AG04450 (cell line): Measurements from ENCODE around the gene CCL4. TPM values are rescaled to one million over a fixed set of nuclear protein-coding genes. Genes with fewer than 3 reads are reported as not detected.
"Not testable (repeated sequence)": the region's sequence is repeated elsewhere in the genome, so short reads cannot be mapped to it uniquely, and the experiment has no call there.

Experiments
- CTCF ChIA-PET: fragments of 300-600, 350-600 bp; formaldehyde crosslinking; extraction: SDS; loops from one replicate; lab custom pipeline; 2022; ENCODE audit warnings: antibody characterized with exemption, inconsistent platforms; lab: Charles Lee
- POLR2A ChIA-PET: fragments of 350-600 bp; formaldehyde crosslinking; extraction: SDS; loops from one replicate; lab custom pipeline; 2021; ENCODE audit warnings: antibody characterized with exemption, inconsistent platforms; lab: Yijun Ruan, JAX
- DNase-seq: peaks from one replicate; pipeline ENCODE4 v3.0.0-alpha.2; 2011; ENCODE audit warnings: low read depth, low spot score
- H3K27ac ChIP-seq: one replicate; pipeline ENCODE4 v1.5.1; 2012; ENCODE audit warnings: low read depth, low read length, control low read depth
- H3K27me3 ChIP-seq: one replicate; pipeline ENCODE4 v1.6.0; 2012; ENCODE audit warnings: low read length; ENCODE audit not compliant: control insufficient read depth, insufficient read depth
- H3K4me3 ChIP-seq: 2 replicates; pipeline ENCODE4 v1.5.1; 2011; ENCODE audit warnings: mild to moderate bottlenecking, low read depth, low read length, control low read depth
- H3K9me3 ChIP-seq: 2 replicates; pipeline ENCODE4 v1.5.1; 2012; ENCODE audit warnings: low read length; ENCODE audit not compliant: control insufficient read depth, insufficient read depth
- polyA plus RNA-seq: library from polyadenylated mRNA; depleted of rRNA; stranded (reverse); fragments of >200 nt; gene quantifications from 2 replicates; pipeline ENCODE4 v1.2.3, GENCODE V29; 2011
- TF ChIP-seq, protein P1 (sequence below): IDR thresholded peaks from 2 replicates; pipeline ENCODE4 v1.5.1; 2011; ENCODE audit warnings: low read depth, low read length, control low read depth, inconsistent platforms

CCL4 gene
- polyA plus RNA-seq, 1 experiment: not detected

GRCh38 chr17:36095992-36096391 is 7.6 kb upstream of the CCL4 start:
- Histone ChIP-seq H3K9me3 (no peaks in the 10 kb centered on the region), H3K27ac (no peak overlapping the region), H3K27me3 (no peaks in the 10 kb centered on the region), H3K4me3 (no peak overlapping the region)
- TF ChIP-seq, protein P1, sequence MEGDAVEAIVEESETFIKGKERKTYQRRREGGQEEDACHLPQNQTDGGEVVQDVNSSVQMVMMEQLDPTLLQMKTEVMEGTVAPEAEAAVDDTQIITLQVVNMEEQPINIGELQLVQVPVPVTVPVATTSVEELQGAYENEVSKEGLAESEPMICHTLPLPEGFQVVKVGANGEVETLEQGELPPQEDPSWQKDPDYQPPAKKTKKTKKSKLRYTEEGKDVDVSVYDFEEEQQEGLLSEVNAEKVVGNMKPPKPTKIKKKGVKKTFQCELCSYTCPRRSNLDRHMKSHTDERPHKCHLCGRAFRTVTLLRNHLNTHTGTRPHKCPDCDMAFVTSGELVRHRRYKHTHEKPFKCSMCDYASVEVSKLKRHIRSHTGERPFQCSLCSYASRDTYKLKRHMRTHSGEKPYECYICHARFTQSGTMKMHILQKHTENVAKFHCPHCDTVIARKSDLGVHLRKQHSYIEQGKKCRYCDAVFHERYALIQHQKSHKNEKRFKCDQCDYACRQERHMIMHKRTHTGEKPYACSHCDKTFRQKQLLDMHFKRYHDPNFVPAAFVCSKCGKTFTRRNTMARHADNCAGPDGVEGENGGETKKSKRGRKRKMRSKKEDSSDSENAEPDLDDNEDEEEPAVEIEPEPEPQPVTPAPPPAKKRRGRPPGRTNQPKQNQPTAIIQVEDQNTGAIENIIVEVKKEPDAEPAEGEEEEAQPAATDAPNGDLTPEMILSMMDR: no peak
- CTCF ChIA-PET: no interaction called here
- POLR2A ChIA-PET: no interaction called here
- DNase-seq: no peak

- POLR2A ChIA-PET, H3K27ac ChIP-seq, H3K27me3 ChIP-seq, H3K9me3 ChIP-seq, DNase-seq, CTCF ChIA-PET, H3K4me3 ChIP-seq: not testable (repeated sequence)
Observed at GRCh38 chr17:36099004-36099403, 4.6 kb upstream of the CCL4 start.

DNA sequence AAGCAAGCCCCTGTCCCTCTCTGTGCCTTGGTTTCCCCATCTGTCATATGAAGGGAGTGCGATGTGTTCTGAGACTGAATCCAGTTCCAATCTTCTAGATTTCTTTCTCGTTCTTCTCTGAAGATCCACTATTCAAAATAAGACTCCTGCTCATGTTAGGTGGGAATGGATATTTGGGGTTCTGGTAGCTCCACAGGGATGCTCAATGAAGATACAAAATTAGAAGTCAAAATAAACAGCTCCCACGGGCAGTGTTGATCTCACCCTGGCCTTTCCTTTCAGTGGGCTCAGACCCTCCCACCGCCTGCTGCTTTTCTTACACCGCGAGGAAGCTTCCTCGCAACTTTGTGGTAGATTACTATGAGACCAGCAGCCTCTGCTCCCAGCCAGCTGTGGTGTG is 619 bp downstream of the CCL4 start:
- H3K4me3 ChIP-seq, H3K27ac ChIP-seq, H3K27me3 ChIP-seq, DNase-seq, POLR2A ChIA-PET, CTCF ChIA-PET, H3K9me3 ChIP-seq: not testable (repeated sequence)

- no peaks in the 10 kb centered on the region for H3K9me3 ChIP-seq
- CTCF ChIA-PET: no interaction called here
- H3K27me3 ChIP-seq: no peaks in the 10 kb centered on the region
- no peak for DNase-seq
- POLR2A ChIA-PET: no interaction called here
- no peak overlapping the region for H3K4me3 ChIP-seq
- TF ChIP-seq, protein P1: no peak
- H3K27ac ChIP-seq: no peak overlapping the region
Observed at GRCh38 chr17:36104701-36105181, 1.1 kb downstream of the CCL4 start.

DNA sequence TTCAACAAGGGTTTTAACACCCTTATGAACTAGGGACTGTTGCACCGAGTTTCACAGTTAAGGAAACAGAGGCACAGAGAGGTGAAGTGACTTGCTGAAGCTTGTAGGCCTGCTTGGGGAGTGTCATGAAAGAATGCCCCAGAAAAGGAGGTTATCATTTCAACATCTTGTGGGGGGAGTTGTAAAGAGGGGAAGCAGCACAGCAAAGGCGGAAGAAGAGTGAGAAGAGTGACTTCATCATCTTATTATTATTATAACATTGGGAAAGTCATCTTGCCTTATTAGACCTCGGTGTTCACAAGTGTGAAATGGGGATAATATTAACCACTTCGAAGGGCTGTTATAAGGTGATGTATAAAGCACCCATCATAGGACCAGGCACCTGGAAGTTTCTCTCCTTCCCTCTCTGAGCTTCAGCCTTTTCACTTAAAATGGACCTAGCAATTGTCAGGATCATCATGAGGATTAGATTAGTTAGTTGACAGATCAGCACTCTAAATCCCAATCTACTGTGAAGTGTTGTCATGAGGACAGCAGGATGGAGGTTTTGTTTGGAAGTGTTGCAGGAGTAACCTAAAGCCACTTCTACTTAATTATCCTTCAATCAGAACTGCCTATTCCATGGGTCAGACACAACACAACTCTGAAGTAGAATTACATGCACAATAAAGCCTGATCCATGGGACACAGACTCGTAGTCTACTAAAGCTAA is 2.3 kb downstream of the CCL4 start:
- POLR2A ChIA-PET: no interaction called here
- CTCF ChIA-PET: no interaction called here

GRCh38 chr17:36106493-36106835 is 2.8 kb downstream of the CCL4 start:
- DNase-seq: no peak
- TF ChIP-seq, protein P1: no peak
- H3K4me3 ChIP-seq: no peak overlapping the region
- H3K27me3 ChIP-seq: no peaks in the 10 kb centered on the region
- H3K9me3 ChIP-seq: no peaks in the 10 kb centered on the region
- POLR2A ChIA-PET: no interaction called here
- CTCF ChIA-PET: no interaction called here
- no peak overlapping the region for H3K27ac ChIP-seq

More for the DNA sequence above, 2.3 kb downstream of the CCL4 start:
- Histone ChIP-seq H3K27me3 (no peaks in the 10 kb centered on the region), H3K9me3 (no peaks in the 10 kb centered on the region), H3K27ac (no peak overlapping the region), H3K4me3 (no peak overlapping the region)
- TF ChIP-seq, protein P1: no peak
- no peak for DNase-seq
